IMR-90 (cell line): ENCODE results near the gene ACP1.

Experiments used
- CTCF ChIP-seq: conservative IDR thresholded peaks from 2 replicates; pipeline ENCODE4 v1.5.1; 2012; ENCODE audit warnings: mild to moderate bottlenecking, low read depth, low read length, improper control_type of control experiment
- MXI1 ChIP-seq: IDR thresholded peaks from 2 replicates; pipeline ENCODE4 v1.6.1; 2012; ENCODE audit warnings: low read depth, mild to moderate bottlenecking, low read length, moderate library complexity, borderline replicate concordance
- POLR2A ChIP-seq: IDR thresholded peaks from 2 replicates; pipeline ENCODE4 v1.6.1; 2012; ENCODE audit warnings: mild to moderate bottlenecking, low read depth, low read length
- RAD21 ChIP-seq: IDR thresholded peaks from 2 replicates; pipeline ENCODE4 v1.6.1; 2012; ENCODE audit warnings: low read length, improper control_type of control experiment
- RFX5 ChIP-seq: IDR thresholded peaks from 2 replicates; pipeline ENCODE4 v1.8.0; 2012; ENCODE audit warnings: low read depth, mild to moderate bottlenecking, low read length, moderate library complexity
- SMC3 ChIP-seq: fragments of 150-350 bp; IDR thresholded peaks from 2 replicates; pipeline ENCODE4 v1.6.1; 2016; ENCODE audit warnings: low read depth, mild to moderate bottlenecking, antibody characterized with exemption, low read length, moderate library complexity

GRCh38 chr2:223971-224760 is 40.6 kb upstream of the ACP1 start:
- TF ChIP-seq POLR2A, result no peak
- TF ChIP-seq SMC3, result no peak
- TF ChIP-seq CTCF, result no peak
- TF ChIP-seq RFX5, result no peak
- TF ChIP-seq RAD21, result no peak
- no peak for TF ChIP-seq MXI1
